Nephron (organoid): Measurements from ENCODE around the gene PTGIS.

Source experiments
- H3K27ac Mint-ChIP-seq, 3 experiments: 2 replicates each; pipeline ENCODE4 v1.8.0; 2020; ENCODE audit warnings: mixed read lengths in 3 of 3, mild to moderate bottlenecking in 2 of 3, moderate library complexity in 1 of 3
- H3K27me3 Mint-ChIP-seq: 2 replicates; pipeline ENCODE4 v1.8.0; 2021; ENCODE audit warnings: low read depth, mild to moderate bottlenecking, moderate library complexity, mixed read lengths
- H3K36me3 Mint-ChIP-seq: 2 replicates; pipeline ENCODE4 v1.8.0; 2020; ENCODE audit warnings: low read depth, mixed read lengths
- H3K4me1 Mint-ChIP-seq: 2 replicates; pipeline ENCODE4 v1.8.0; 2020; ENCODE audit warnings: mixed read lengths
- H3K4me3 Mint-ChIP-seq, 3 experiments: 2 replicates each; pipeline ENCODE4 v1.8.0; 2020; ENCODE audit warnings: mild to moderate bottlenecking in 3 of 3, mixed read lengths in 3 of 3, moderate library complexity in 2 of 3
- H3K9me3 Mint-ChIP-seq: 2 replicates; pipeline ENCODE4 v1.8.0; 2020; ENCODE audit warnings: mixed read lengths
- CTCF ChIP-seq, 3 experiments: fragments of 200-600 bp; sonication (generic); IDR thresholded peaks; one replicate each; pipeline ENCODE4 v1.5.0; 2021; ENCODE audit warnings: antibody characterized with exemption in 3 of 3; ENCODE audit not compliant: unreplicated experiment in 3 of 3

The PTGIS gene

DNA sequence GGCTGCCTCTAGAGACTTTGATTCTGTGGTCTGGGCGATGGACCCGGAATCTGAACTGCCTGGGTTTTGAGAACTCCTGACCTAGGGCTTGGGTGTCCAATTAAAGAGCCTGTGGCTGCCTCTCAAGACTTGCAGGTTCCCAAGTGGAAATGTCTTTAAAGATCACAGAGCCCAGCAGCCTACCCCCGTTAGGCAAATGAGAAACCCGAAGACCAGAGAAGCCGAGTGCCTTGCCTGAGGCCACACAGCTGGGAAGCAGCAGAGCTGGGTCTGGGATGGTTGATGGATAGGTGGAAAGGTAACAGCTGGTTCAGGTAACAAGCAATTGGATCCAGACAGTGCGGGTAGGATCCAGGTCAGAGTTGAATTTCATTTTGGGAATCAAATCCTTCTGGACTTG is 111.3 kb downstream of the PTGIS start:
- Mint-ChIP-seq H3K36me3 (no peaks in the 10 kb centered on the region), H3K27me3 (peaks cover 26% of the 10 kb centered on the region), H3K9me3 (no peaks in the 10 kb centered on the region), H3K4me3 (no peak overlapping the region), H3K27ac (no peak overlapping the region), H3K4me1 (no peaks in the 10 kb centered on the region)
- TF ChIP-seq CTCF (IDR thresholded peaks at IDR 0.05; ENCODE audit: unreplicated experiment in 3 of 3) = no peak

DNA sequence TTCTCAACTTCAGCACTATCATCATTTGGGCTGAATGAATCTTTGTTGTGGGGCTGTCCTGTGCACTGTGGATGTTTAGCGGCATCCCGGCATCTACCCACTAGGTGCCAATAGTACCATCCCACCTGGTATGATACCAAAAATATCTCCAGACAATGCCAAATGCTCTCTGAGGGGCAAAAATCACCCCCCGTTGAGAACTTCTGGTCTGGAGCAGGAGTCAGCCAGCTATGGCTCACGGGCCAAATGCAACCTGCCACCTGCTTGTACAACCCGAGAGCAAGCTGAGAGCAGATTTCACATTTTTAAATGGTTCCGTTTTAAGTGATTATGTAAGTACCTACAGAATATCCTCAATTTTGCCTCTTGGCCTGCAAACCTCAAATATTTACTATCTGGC is 112.2 kb downstream of the PTGIS start:
- no peaks in the 10 kb centered on the region for H3K9me3 Mint-ChIP-seq
- H3K36me3 Mint-ChIP-seq = no peaks in the 10 kb centered on the region
- H3K4me3 Mint-ChIP-seq = no peak overlapping the region
- H3K27me3 Mint-ChIP-seq = peaks cover 18% of the 10 kb centered on the region
- H3K4me1 Mint-ChIP-seq = peaks cover 4% of the 10 kb centered on the region
- no peak overlapping the region for H3K27ac Mint-ChIP-seq
- TF ChIP-seq CTCF (IDR thresholded peaks at IDR 0.05; ENCODE audit: unreplicated experiment in 3 of 3) = no peak
